OCI-LY1 (cell line): Measurements from ENCODE around the gene OR51I2.

Experiments
- H2AFZ ChIP-seq: fragments of 200-600 bp; sonication (generic), shearing (Covaris generic); 2 replicates; pipeline ENCODE4 v1.6.0; 2014; ENCODE audit warnings: antibody characterized with exemption, mild to moderate bottlenecking, low read length
- H3F3A ChIP-seq: fragments of 200-600 bp; sonication (generic), shearing (Covaris generic); 2 replicates; pipeline ENCODE4 v1.6.0; 2014; ENCODE audit warnings: mild to moderate bottlenecking, antibody characterized with exemption, low read length, moderate library complexity; ENCODE audit not compliant: insufficient read depth
- H3K27ac ChIP-seq: fragments of 200-600 bp; sonication (generic); 2 replicates; pipeline ENCODE4 v1.5.1; 2014; ENCODE audit warnings: low read length, mixed run types, mild to moderate bottlenecking, low read depth; ENCODE audit not compliant: poor library complexity, severe bottlenecking
- H3K27me3 ChIP-seq: fragments of 200-600 bp; sonication (generic); 2 replicates; pipeline ENCODE4 v1.6.0; 2014; ENCODE audit warnings: antibody characterized with exemption, mild to moderate bottlenecking, low read length, moderate library complexity; ENCODE audit not compliant: insufficient read depth
- H3K36me3 ChIP-seq: fragments of 200-600 bp; sonication (generic); 2 replicates; pipeline ENCODE4 v1.6.1; 2014; ENCODE audit warnings: mild to moderate bottlenecking, antibody characterized with exemption, low read length, moderate library complexity, mixed read lengths; ENCODE audit not compliant: insufficient read depth
- H3K4me1 ChIP-seq: fragments of 200-600 bp; sonication (generic); 2 replicates; pipeline ENCODE4 v1.5.1; 2014; ENCODE audit warnings: mild to moderate bottlenecking, low read length, moderate library complexity; ENCODE audit not compliant: insufficient read depth, severe bottlenecking
- H3K4me2 ChIP-seq: fragments of 200-600 bp; sonication (generic), shearing (Covaris generic); 2 replicates; pipeline ENCODE4 v1.6.1; 2014; ENCODE audit warnings: low read length
- H3K4me3 ChIP-seq: fragments of 200-600 bp; sonication (generic); 2 replicates; pipeline ENCODE4 v1.5.1; 2014; ENCODE audit warnings: low read length, low read depth, mild to moderate bottlenecking, mixed read lengths; ENCODE audit not compliant: poor library complexity, severe bottlenecking
- H3K79me2 ChIP-seq: fragments of 200-600 bp; shearing (Covaris generic); 2 replicates; pipeline ENCODE4 v1.6.1; 2016; ENCODE audit warnings: mixed run types, low read length, mixed read lengths; ENCODE audit not compliant: insufficient read depth
- H3K9ac ChIP-seq: fragments of 200-600 bp; sonication (generic), shearing (Covaris generic); 2 replicates; pipeline ENCODE4 v1.6.1; 2014; ENCODE audit warnings: mild to moderate bottlenecking, low read length, mixed read lengths
- H3K9me2 ChIP-seq: fragments of 200-600 bp; sonication (generic), shearing (Covaris generic); 2 replicates; pipeline ENCODE4 v1.6.1; 2014; ENCODE audit warnings: low read depth, mild to moderate bottlenecking, low read length, mixed read lengths
- H3K9me3 ChIP-seq: fragments of 200-600 bp; shearing (Covaris generic); 2 replicates; pipeline ENCODE4 v1.6.1; 2014; ENCODE audit warnings: low read length, mixed read lengths
- H4K20me1 ChIP-seq: fragments of 200-600 bp; sonication (generic), shearing (Covaris generic); 2 replicates; pipeline ENCODE4 v1.6.0; 2016; ENCODE audit warnings: mild to moderate bottlenecking, low read length; ENCODE audit not compliant: insufficient read depth
- EZH2 ChIP-seq: fragments of 200-600 bp; sonication (generic), shearing (Covaris generic); IDR thresholded peaks from 2 replicates; pipeline ENCODE4 v1.8.0; 2017; ENCODE audit warnings: borderline replicate concordance, mixed run types, mild to moderate bottlenecking, antibody characterized with exemption, low read length, moderate library complexity, mixed read lengths
- TF ChIP-seq, protein P1 (sequence below): fragments of 200-600 bp; sonication (generic), shearing (Covaris generic); IDR thresholded peaks from 2 replicates; pipeline ENCODE4 v1.5.1; 2017; ENCODE audit warnings: mild to moderate bottlenecking, antibody characterized with exemption, low read length, moderate library complexity, mixed read lengths

The OR51I2 gene

DNA sequence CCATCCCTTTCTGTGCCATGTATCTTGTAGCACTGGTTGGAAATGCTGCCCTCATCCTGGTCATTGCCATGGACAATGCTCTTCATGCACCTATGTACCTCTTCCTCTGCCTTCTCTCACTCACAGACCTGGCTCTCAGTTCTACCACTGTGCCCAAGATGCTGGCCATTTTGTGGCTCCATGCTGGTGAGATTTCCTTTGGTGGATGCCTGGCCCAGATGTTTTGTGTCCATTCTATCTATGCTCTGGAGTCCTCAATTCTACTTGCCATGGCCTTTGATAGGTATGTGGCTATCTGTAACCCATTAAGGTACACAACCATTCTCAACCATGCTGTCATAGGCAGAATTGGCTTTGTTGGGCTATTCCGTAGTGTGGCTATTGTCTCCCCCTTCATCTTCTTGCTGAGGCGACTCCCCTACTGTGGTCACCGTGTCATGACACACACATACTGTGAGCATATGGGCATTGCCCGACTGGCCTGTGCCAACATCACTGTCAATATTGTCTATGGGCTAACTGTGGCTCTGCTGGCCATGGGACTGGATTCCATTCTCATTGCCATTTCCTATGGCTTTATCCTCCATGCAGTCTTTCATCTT is 39.8 kb downstream of the OR51I2 start:
- Histone ChIP-seq H3K4me1 (no peaks in the 10 kb centered on the region), H3K79me2 (no peaks in the 10 kb centered on the region), H3K9ac (no peak overlapping the region), H2AFZ (no peak overlapping the region), H3K27ac (no peak overlapping the region), H3K4me2 (no peak overlapping the region), H3K4me3 (no peak overlapping the region), H3K9me3 (no peaks in the 10 kb centered on the region), H3K27me3 (no peaks in the 10 kb centered on the region; the same call in 1 of the 2 replicates), H3K9me2 (no peaks in the 10 kb centered on the region), H3K36me3 (no peaks in the 10 kb centered on the region), H3F3A (no peaks in the 10 kb centered on the region), H4K20me1 (no peaks in the 10 kb centered on the region)
- no peak for TF ChIP-seq EZH2
- TF ChIP-seq, protein P1, sequence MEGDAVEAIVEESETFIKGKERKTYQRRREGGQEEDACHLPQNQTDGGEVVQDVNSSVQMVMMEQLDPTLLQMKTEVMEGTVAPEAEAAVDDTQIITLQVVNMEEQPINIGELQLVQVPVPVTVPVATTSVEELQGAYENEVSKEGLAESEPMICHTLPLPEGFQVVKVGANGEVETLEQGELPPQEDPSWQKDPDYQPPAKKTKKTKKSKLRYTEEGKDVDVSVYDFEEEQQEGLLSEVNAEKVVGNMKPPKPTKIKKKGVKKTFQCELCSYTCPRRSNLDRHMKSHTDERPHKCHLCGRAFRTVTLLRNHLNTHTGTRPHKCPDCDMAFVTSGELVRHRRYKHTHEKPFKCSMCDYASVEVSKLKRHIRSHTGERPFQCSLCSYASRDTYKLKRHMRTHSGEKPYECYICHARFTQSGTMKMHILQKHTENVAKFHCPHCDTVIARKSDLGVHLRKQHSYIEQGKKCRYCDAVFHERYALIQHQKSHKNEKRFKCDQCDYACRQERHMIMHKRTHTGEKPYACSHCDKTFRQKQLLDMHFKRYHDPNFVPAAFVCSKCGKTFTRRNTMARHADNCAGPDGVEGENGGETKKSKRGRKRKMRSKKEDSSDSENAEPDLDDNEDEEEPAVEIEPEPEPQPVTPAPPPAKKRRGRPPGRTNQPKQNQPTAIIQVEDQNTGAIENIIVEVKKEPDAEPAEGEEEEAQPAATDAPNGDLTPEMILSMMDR: no peak

DNA sequence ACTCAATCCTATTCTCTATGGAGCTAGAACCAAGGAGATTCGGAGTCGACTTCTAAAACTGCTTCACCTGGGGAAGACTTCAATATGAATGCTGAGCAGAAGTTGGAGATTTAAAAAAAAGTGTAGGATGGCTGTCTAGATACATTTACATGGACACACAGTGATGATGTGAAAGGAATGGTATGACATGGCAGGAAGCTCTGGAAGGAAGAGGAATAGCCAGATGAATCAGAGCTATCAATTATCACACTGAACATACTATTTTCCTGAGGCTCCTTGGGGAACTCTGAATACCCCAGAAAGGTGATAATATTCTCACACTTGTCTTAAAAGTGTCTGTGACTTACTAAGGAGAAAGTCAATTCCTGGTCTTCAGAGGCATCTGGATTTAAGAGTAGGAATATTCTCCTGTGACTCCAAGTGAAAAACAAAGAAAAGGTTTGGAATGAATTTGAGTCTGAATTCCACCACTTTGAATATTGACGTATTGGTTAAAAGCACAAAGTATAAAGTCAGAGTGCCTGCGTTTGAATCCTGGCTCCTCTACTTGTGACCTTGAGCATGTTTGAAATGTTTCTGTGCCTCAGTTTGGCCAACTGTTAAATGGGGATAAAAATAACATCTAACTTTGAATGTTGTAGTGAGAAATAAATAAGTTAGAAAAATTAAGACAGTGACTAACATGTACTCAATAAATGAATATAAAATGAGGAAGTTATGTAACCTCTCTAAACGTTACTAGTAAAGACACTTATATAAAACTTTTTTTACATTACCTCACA is 40.6 kb downstream of the OR51I2 start:
- H3K79me2 ChIP-seq: no peaks in the 10 kb centered on the region
- no peaks in the 10 kb centered on the region; the same call in 1 of the 2 replicates for H3K27me3 ChIP-seq
- H3K4me1 ChIP-seq: no peaks in the 10 kb centered on the region

DNA sequence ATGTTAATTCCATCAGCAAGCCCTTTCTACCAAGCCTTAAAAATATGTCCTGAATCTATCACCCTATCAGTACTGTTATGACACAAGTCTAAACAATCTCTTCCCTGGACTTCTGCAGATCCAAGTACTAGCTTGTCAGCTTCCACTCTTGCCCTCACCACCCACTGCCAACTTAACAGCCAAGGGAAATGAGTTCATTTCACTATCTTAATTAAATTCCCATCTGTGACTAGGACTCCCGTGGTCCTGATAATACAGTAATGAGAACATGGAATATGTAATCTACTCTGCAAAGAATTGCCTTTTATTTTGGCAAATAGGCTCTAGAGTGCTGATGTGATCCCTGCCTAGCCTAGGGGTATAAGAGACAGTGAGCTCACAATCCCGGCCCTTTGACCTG is 50.5 kb downstream of the OR51I2 start:
- H3K4me2 ChIP-seq: no peak overlapping the region
- H3K4me3 ChIP-seq: no peak overlapping the region
- no peaks in the 10 kb centered on the region for H3K79me2 ChIP-seq

More for the DNA sequence above, 40.6 kb downstream of the OR51I2 start:
- no peak overlapping the region for H2AFZ ChIP-seq
- no peak overlapping the region for H3K4me2 ChIP-seq
- H3K36me3 ChIP-seq: no peaks in the 10 kb centered on the region
- H3K9me3 ChIP-seq: no peaks in the 10 kb centered on the region
- H3K9me2 ChIP-seq: no peaks in the 10 kb centered on the region
- no peaks in the 10 kb centered on the region for H4K20me1 ChIP-seq
- no peak overlapping the region for H3K27ac ChIP-seq
- no peak for TF ChIP-seq EZH2
- TF ChIP-seq, protein P1: no peak
- no peak overlapping the region for H3K9ac ChIP-seq
- H3F3A ChIP-seq: no peaks in the 10 kb centered on the region
- no peak overlapping the region for H3K4me3 ChIP-seq

More for the DNA sequence above, 50.5 kb downstream of the OR51I2 start:
- H3K9me3 ChIP-seq: no peaks in the 10 kb centered on the region
- H3K4me1 ChIP-seq: no peaks in the 10 kb centered on the region
- H2AFZ ChIP-seq: no peak overlapping the region
- H3K36me3 ChIP-seq: no peaks in the 10 kb centered on the region
- no peaks in the 10 kb centered on the region for H3F3A ChIP-seq
- no peak overlapping the region for H3K27ac ChIP-seq
- no peaks in the 10 kb centered on the region for H3K9me2 ChIP-seq
- H3K27me3 ChIP-seq: no peaks in the 10 kb centered on the region; the same call in 1 of the 2 replicates
- no peak overlapping the region for H3K9ac ChIP-seq
- TF ChIP-seq, protein P1: no peak
- no peak for TF ChIP-seq EZH2
- H4K20me1 ChIP-seq: no peaks in the 10 kb centered on the region
